ENCODE data around the gene CCDC149. TPM values are rescaled to one million over a fixed set of nuclear protein-coding genes. Genes with fewer than 3 reads are reported as not detected.

CCDC149 gene
- total RNA-seq, 1 experiment from 2014 or later, result 8.9 TPM

DNA sequence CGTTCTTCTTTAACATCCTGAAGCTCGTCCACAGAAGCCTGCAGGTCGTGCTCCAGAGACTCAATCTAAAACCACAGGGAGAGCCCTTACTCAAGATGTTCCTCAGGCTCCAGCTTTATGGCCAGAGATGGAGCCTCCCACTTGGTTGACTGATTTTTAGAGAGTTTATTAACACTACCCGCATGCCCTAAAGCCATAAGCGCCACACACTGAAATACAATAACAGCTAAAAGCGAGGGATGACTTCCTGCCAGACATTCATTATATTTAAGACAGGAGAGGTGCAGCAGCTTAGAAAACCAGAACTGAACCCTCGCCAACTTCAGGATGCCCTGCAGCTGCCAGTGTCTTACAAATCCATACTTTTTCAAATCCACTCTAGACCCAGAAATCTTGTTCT is 75.5 kb downstream of the CCDC149 start:
- BruUV-seq (replicated peaks), result no TSS peak
- intact Hi-C loops (cut with micrococcal nuclease; ENCODE audit: unreplicated experiment), result no loop called here
- peaks cover 9% of the 10 kb centered on the region for H3K4me1 Mint-ChIP-seq (ENCODE audit: low read depth, unreplicated experiment)

DNA sequence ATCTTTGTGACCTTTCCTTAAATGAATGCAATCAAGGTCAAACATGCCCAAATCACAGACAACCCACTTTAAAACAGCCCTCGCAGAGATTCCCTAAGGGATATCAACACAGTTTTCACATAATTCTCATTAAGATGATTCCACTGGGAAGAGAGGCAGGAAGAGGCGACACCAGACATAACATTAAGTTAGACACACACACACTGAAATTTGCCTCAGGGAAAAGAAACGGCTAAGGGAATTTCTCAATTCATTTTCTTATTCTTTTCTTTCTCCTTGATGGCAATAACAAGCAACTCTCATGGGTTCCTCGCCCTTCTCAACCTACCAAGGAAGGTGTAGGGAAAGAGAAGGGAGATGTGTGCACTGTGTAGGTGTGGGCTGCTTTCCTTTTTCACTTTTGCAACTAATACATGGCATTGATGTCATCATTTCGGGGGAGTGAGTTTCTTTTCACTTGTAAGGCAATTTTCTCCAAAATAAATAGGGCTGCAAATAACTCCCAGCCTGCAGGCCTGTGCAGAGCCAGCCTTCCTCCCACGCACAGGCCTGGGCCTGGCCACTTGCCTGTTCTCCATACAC is 76.1 kb downstream of the CCDC149 start:
- CTCF ChIA-PET, result no interaction called here
- DNase-seq, result no peak

More for the DNA sequence above, 75.5 kb downstream of the CCDC149 start:
- CTCF ChIA-PET, result no interaction called here
- no peaks in the 10 kb centered on the region for H3K27me3 Mint-ChIP-seq (ENCODE audit: unreplicated experiment)
- H3K4me3 Mint-ChIP-seq (ENCODE audit: low read depth, unreplicated experiment), result no peak overlapping the region
- no peaks in the 10 kb centered on the region for H3K9me3 Mint-ChIP-seq (ENCODE audit: low read depth, unreplicated experiment)
- peaks cover 4% of the 10 kb centered on the region for H3K36me3 Mint-ChIP-seq (ENCODE audit: insufficient read depth, unreplicated experiment)
- TF ChIP-seq, protein P1, sequence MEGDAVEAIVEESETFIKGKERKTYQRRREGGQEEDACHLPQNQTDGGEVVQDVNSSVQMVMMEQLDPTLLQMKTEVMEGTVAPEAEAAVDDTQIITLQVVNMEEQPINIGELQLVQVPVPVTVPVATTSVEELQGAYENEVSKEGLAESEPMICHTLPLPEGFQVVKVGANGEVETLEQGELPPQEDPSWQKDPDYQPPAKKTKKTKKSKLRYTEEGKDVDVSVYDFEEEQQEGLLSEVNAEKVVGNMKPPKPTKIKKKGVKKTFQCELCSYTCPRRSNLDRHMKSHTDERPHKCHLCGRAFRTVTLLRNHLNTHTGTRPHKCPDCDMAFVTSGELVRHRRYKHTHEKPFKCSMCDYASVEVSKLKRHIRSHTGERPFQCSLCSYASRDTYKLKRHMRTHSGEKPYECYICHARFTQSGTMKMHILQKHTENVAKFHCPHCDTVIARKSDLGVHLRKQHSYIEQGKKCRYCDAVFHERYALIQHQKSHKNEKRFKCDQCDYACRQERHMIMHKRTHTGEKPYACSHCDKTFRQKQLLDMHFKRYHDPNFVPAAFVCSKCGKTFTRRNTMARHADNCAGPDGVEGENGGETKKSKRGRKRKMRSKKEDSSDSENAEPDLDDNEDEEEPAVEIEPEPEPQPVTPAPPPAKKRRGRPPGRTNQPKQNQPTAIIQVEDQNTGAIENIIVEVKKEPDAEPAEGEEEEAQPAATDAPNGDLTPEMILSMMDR (IDR thresholded peaks at IDR 0.05; ENCODE audit: unreplicated experiment), result no peak
- DNase-seq, result no peak
- no peak overlapping the region for H3K27ac Mint-ChIP-seq (ENCODE audit: unreplicated experiment)

DNA sequence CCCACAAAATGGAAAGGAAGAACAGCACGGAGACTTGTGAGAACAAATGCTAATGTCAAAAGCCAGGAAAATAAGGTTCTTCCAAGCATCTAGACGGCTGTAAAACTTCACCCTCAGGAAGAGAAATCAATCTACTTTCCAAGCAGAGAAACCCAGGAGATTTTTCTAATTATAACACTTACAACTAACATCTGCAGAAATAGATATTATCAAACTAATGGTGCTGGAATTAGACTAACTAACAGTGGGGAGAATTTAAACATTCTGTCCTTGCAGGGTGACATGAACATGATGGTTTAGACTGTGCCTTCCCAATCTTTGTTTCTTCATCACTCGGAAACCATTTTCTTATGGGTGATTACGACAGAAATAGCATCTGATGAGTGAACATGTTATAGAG is 77.1 kb downstream of the CCDC149 start:
- DNase-seq, result no peak
- TF ChIP-seq, protein P1 (IDR thresholded peaks at IDR 0.05; ENCODE audit: unreplicated experiment), result no peak
- CTCF ChIA-PET, result no interaction called here
- Mint-ChIP-seq H3K9me3 (ENCODE audit: low read depth, unreplicated experiment) (no peaks in the 10 kb centered on the region), H3K36me3 (ENCODE audit: insufficient read depth, unreplicated experiment) (peaks cover under 1% of the 10 kb centered on the region), H3K4me1 (ENCODE audit: low read depth, unreplicated experiment) (no peaks in the 10 kb centered on the region), H3K27me3 (ENCODE audit: unreplicated experiment) (no peaks in the 10 kb centered on the region), H3K4me3 (ENCODE audit: low read depth, unreplicated experiment) (no peak overlapping the region), H3K27ac (ENCODE audit: unreplicated experiment) (no peak overlapping the region)
- intact Hi-C loops (cut with micrococcal nuclease; ENCODE audit: unreplicated experiment), result no loop called here
- no TSS peak for BruUV-seq (replicated peaks)

More for the DNA sequence above, 76.1 kb downstream of the CCDC149 start:
- BruUV-seq (replicated peaks), result no TSS peak
- TF ChIP-seq, protein P1 (IDR thresholded peaks at IDR 0.05; ENCODE audit: unreplicated experiment), result no peak
- H3K4me1 Mint-ChIP-seq (ENCODE audit: low read depth, unreplicated experiment), result peaks cover 6% of the 10 kb centered on the region
- H3K4me3 Mint-ChIP-seq (ENCODE audit: low read depth, unreplicated experiment), result no peak overlapping the region
- H3K9me3 Mint-ChIP-seq (ENCODE audit: low read depth, unreplicated experiment), result no peaks in the 10 kb centered on the region
- peaks cover 4% of the 10 kb centered on the region for H3K36me3 Mint-ChIP-seq (ENCODE audit: insufficient read depth, unreplicated experiment)
- no peaks in the 10 kb centered on the region for H3K27me3 Mint-ChIP-seq (ENCODE audit: unreplicated experiment)
- intact Hi-C loops (cut with micrococcal nuclease; ENCODE audit: unreplicated experiment), result no loop called here
- no peak overlapping the region for H3K27ac Mint-ChIP-seq (ENCODE audit: unreplicated experiment)

DNA sequence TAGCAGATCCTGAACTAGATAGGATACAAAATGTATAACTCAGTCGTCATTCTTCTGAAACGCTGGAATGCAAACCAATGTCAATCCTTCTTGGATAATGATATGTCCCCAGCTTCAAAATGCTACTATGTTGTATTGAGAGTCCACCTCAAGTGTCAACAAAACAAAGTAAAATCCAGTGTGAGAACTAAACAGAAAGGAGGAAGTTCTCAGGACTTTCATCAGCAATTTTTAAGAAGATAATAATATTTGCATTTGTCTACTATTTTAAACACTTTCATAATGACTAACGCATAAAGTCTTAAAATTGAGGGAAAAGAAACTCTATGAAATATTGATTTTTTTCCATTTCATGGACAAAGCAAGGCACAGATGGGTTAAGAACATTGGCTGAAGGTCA is 81.2 kb downstream of the CCDC149 start:
- no peaks in the 10 kb centered on the region for H3K27me3 Mint-ChIP-seq (ENCODE audit: unreplicated experiment)
- TF ChIP-seq, protein P1 (IDR thresholded peaks at IDR 0.05; ENCODE audit: unreplicated experiment), result no peak
- H3K9me3 Mint-ChIP-seq (ENCODE audit: low read depth, unreplicated experiment), result no peaks in the 10 kb centered on the region
- intact Hi-C loops (cut with micrococcal nuclease; ENCODE audit: unreplicated experiment), result no loop called here
- H3K36me3 Mint-ChIP-seq (ENCODE audit: insufficient read depth, unreplicated experiment), result no peaks in the 10 kb centered on the region
- BruUV-seq (replicated peaks), result no TSS peak
- H3K4me3 Mint-ChIP-seq (ENCODE audit: low read depth, unreplicated experiment), result no peak overlapping the region
- H3K4me1 Mint-ChIP-seq (ENCODE audit: low read depth, unreplicated experiment), result no peaks in the 10 kb centered on the region
- DNase-seq, result no peak
- CTCF ChIA-PET, result no interaction called here
- no peak overlapping the region for H3K27ac Mint-ChIP-seq (ENCODE audit: unreplicated experiment)

Data from Calu3 (cell line).